Measurements from ENCODE around the gene HAAO. TPM values are rescaled to one million over a fixed set of nuclear protein-coding genes. Genes with fewer than 3 reads are reported as not detected.

Gene HAAO
- polyA plus RNA-seq, 3 donors = 10.5 to 29.6 (median 15.0) TPM

DNA sequence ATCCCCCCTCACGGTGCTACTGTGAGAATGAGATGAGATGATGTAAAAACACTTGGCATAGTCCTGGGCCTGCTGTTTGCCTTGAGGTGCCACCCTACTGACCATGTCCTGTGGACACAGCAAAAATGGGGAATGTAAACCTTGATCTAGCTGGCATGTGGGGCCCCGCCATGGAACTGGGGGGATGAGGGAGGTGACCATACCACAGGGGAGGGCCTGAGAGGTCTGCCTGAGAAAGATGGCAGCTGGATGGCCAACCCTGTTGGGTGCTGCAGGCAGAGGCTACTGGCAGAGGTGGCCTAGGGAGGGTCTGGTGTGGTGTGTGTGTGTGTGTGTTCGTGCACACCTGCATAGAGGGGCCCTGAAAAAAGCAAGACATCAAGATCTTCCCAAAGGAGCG, 777 bp downstream of the HAAO start:
- peak overlapping the region; percentile 64 to 93 for H3K27ac ChIP-seq (ENCODE audit: low read depth in 1 of 2, low read length in 2 of 2)
- H3K27me3 ChIP-seq (ENCODE audit: control insufficient read depth in 2 of 2, insufficient read depth in 2 of 2, low read length in 2 of 2) = no peaks in the 10 kb centered on the region
- Mint-ChIP-seq H3K4me1 (peaks cover 42% of the 10 kb centered on the region), H3K4me3 (peak overlapping the region; percentile 84 to 97), H3K27me3 (ENCODE audit: low read depth in 3 of 3) (peaks cover 0 to 5% (median 2%) of the 10 kb centered on the region in 3 donors), H3K27ac (peak overlapping the region; percentile 77 to 96 (median 93)), H3K36me3 (peaks cover 37 to 40% of the 10 kb centered on the region in 2 donors), H3K9me3 (peaks cover 0 to 1% (median 0%) of the 10 kb centered on the region in 7 donors)
- intact Hi-C loops (cut with micrococcal nuclease) = no loop called here
- H3K9me3 ChIP-seq (replicated peaks in 1 of 2; ENCODE audit: control insufficient read depth in 1 of 2, insufficient read depth in 1 of 2, low read length in 2 of 2) = no peaks in the 10 kb centered on the region
- H3K4me3 ChIP-seq (replicated peaks in 1 of 3; ENCODE audit: low read depth in 2 of 3, low read length in 3 of 3) = peak overlapping the region in 2 of 3 experiments; percentile 80 to 87
- peaks cover 26 to 35% of the 10 kb centered on the region in 2 donors for H3K4me1 ChIP-seq (ENCODE audit: control insufficient read depth in 1 of 2, insufficient read depth in 2 of 2, low read length in 2 of 2)
- peaks cover 11 to 25% of the 10 kb centered on the region in 2 donors for H3K36me3 ChIP-seq (replicated peaks in 1 of 2; ENCODE audit: control insufficient read depth in 1 of 2, insufficient read depth in 2 of 2, low read length in 2 of 2)
- H3K9ac ChIP-seq (ENCODE audit: insufficient read depth, low read length, poor library complexity, severe bottlenecking) = peak overlapping the region; percentile 95
- H3K79me2 ChIP-seq (ENCODE audit: insufficient read depth, low read length) = peaks cover 50% of the 10 kb centered on the region
- H4K20me1 ChIP-seq (ENCODE audit: insufficient read depth, low read length) = peaks cover 5% of the 10 kb centered on the region
- H3K4me2 ChIP-seq (replicated peaks; ENCODE audit: extremely low read depth, low read length, poor library complexity, severe bottlenecking) = peak overlapping the region; percentile 85
- DNase-seq = no peak
- WGBS (ENCODE audit: insufficient coverage) = 100% methylated on average over 2 of the region's 4 CpGs
- H2AFZ ChIP-seq (ENCODE audit: insufficient read depth, low read depth, low read length, poor library complexity, severe bottlenecking) = peak overlapping the region; percentile 97
- TF ChIP-seq, protein P1, sequence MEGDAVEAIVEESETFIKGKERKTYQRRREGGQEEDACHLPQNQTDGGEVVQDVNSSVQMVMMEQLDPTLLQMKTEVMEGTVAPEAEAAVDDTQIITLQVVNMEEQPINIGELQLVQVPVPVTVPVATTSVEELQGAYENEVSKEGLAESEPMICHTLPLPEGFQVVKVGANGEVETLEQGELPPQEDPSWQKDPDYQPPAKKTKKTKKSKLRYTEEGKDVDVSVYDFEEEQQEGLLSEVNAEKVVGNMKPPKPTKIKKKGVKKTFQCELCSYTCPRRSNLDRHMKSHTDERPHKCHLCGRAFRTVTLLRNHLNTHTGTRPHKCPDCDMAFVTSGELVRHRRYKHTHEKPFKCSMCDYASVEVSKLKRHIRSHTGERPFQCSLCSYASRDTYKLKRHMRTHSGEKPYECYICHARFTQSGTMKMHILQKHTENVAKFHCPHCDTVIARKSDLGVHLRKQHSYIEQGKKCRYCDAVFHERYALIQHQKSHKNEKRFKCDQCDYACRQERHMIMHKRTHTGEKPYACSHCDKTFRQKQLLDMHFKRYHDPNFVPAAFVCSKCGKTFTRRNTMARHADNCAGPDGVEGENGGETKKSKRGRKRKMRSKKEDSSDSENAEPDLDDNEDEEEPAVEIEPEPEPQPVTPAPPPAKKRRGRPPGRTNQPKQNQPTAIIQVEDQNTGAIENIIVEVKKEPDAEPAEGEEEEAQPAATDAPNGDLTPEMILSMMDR (IDR thresholded peaks at IDR 0.05) = no peak

DNA sequence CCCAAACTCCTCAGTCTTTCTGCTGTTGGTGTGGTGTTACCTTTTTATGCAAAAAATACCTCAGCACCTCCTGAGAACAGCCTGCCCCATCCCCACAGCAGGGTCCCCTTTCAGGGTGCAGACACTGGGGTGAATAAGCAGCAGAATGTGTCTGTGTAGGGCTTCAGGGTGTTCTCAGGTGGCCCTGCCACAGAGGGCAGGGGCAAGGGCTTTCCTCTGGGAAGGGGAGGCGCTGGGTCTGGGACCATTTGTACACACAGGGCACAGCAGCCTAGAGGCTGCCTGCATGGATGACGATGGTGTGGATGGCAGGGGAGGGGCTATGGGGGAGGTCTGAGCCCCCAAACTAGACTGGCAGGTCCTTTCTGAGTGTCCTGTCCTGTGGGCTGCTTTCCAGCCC, 2.6 kb downstream of the HAAO start:
- no peaks in the 10 kb centered on the region for H3K9me3 ChIP-seq (replicated peaks in 1 of 2; ENCODE audit: control insufficient read depth in 1 of 2, insufficient read depth in 1 of 2, low read length in 2 of 2)
- H3K27me3 ChIP-seq (ENCODE audit: control insufficient read depth in 2 of 2, insufficient read depth in 2 of 2, low read length in 2 of 2) = no peaks in the 10 kb centered on the region
- H3K9ac ChIP-seq (ENCODE audit: insufficient read depth, low read length, poor library complexity, severe bottlenecking) = no peak overlapping the region
- Mint-ChIP-seq H3K27ac (no peak overlapping the region), H3K27me3 (ENCODE audit: low read depth in 3 of 3) (peaks cover 0 to 5% (median 2%) of the 10 kb centered on the region in 3 donors), H3K4me1 (peaks cover 31% of the 10 kb centered on the region), H3K4me3 (no peak overlapping the region), H3K36me3 (peaks cover 20 to 26% of the 10 kb centered on the region in 2 donors), H3K9me3 (peaks cover 0 to 1% (median 0%) of the 10 kb centered on the region in 7 donors)
- DNase-seq = no peak
- H3K4me2 ChIP-seq (replicated peaks; ENCODE audit: extremely low read depth, low read length, poor library complexity, severe bottlenecking) = no peak overlapping the region
- WGBS (ENCODE audit: insufficient coverage) = 100% methylated on average over 2 of the region's 2 CpGs
- intact Hi-C loops (cut with micrococcal nuclease) = no loop called here
- TF ChIP-seq, protein P1 (IDR thresholded peaks at IDR 0.05) = no peak
- no peak overlapping the region for H3K27ac ChIP-seq (ENCODE audit: low read depth in 1 of 2, low read length in 2 of 2)
- no peaks in the 10 kb centered on the region for H4K20me1 ChIP-seq (ENCODE audit: insufficient read depth, low read length)
- peaks cover 26 to 29% of the 10 kb centered on the region in 2 donors for H3K4me1 ChIP-seq (ENCODE audit: control insufficient read depth in 1 of 2, insufficient read depth in 2 of 2, low read length in 2 of 2)
- H2AFZ ChIP-seq (ENCODE audit: insufficient read depth, low read depth, low read length, poor library complexity, severe bottlenecking) = no peak overlapping the region
- H3K36me3 ChIP-seq (replicated peaks in 1 of 2; ENCODE audit: control insufficient read depth in 1 of 2, insufficient read depth in 2 of 2, low read length in 2 of 2) = peaks cover 3 to 13% of the 10 kb centered on the region in 2 donors
- peaks cover 40% of the 10 kb centered on the region for H3K79me2 ChIP-seq (ENCODE audit: insufficient read depth, low read length)
- no peak overlapping the region for H3K4me3 ChIP-seq (replicated peaks in 1 of 3; ENCODE audit: low read depth in 2 of 3, low read length in 3 of 3)

Data from CD14-positive monocyte (primary cell).